Esophagus mucosa (tissue), 1 donor: ENCODE measurements around the gene ATP5F1D. TPM values are rescaled to one million over a fixed set of nuclear protein-coding genes. Genes with fewer than 3 reads are reported as not detected.
"Not testable (repeated sequence)": the region's sequence is repeated elsewhere in the genome, so short reads cannot be mapped to it uniquely, and the experiment has no call there.

Experiments used
- ATAC-seq: fragments of 200-7000 bp; cut with Tn5 transposase; one replicate; pipeline ENCODE4 v1.9.1; 2020
- total RNA-seq: library from RNA; stranded (reverse); gene quantifications from one replicate; pipeline ENCODE4 v1.2.4, GENCODE V29; 2023
- donor health status: DM: yes; HTN: yes; CAD: no.

ATP5F1D gene
- total RNA-seq: 251 TPM

DNA sequence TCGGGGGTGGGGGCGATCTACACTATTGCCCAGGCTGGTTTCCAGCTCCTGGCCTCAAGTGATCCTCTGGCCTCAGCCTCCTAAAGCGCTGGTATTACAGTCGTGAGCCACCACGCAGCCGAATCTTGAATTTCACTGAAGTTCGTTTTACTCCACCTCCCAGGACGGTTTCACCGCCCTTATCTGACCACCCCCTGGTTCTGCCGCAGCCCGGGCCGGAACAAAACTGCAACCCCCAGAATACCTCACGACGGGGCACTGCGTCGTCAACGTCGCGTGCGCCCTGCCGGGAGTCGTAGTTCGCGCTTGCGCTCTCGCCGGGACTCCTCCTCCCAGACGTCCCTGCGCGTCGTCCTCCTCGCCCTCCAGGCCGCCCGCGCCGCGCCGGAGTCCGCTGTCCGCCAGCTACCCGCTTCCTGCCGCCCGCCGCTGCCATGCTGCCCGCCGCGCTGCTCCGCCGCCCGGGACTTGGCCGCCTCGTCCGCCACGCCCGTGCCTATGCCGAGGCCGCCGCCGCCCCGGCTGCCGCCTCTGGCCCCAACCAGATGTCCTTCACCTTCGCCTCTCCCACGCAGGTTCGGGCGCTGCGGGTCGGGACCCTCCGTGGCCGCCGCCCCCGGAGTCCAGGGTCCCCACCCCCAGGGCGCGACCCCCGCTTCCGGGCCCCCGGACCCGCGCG, at the start of gene ATP5F1D:
TSS of gene ATP5F1D (plus strand) at position 335 of the 679 bp plus-strand sequence. CDS start at position 435, 100 bp downstream.
- peak; percentile 58 for ATAC-seq

- peak; percentile 12 for ATAC-seq
Observed at GRCh38 chr19:1199531-1199930, 42.0 kb upstream of the ATP5F1D start.

DNA sequence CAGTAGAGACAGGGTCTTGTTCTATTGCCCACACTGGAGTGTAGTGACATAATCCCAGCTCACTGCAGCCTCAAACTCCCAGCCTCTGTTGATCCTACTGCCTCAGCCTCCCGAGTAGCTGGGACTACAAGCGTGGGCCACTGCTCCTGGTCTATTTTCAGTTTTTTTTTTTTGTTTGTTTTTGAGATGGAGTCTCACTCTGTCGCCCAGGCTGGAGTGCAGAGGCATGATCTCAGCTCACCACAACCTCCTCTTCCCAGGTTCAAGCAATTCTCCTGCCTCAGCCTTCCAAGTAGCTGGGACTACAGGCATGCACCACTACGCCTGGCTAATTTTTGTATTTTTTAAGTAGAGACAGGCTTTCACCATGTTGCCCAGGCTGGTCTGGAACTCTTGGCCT, 40.9 kb upstream of the ATP5F1D start:
- ATAC-seq: not testable (repeated sequence)

DNA sequence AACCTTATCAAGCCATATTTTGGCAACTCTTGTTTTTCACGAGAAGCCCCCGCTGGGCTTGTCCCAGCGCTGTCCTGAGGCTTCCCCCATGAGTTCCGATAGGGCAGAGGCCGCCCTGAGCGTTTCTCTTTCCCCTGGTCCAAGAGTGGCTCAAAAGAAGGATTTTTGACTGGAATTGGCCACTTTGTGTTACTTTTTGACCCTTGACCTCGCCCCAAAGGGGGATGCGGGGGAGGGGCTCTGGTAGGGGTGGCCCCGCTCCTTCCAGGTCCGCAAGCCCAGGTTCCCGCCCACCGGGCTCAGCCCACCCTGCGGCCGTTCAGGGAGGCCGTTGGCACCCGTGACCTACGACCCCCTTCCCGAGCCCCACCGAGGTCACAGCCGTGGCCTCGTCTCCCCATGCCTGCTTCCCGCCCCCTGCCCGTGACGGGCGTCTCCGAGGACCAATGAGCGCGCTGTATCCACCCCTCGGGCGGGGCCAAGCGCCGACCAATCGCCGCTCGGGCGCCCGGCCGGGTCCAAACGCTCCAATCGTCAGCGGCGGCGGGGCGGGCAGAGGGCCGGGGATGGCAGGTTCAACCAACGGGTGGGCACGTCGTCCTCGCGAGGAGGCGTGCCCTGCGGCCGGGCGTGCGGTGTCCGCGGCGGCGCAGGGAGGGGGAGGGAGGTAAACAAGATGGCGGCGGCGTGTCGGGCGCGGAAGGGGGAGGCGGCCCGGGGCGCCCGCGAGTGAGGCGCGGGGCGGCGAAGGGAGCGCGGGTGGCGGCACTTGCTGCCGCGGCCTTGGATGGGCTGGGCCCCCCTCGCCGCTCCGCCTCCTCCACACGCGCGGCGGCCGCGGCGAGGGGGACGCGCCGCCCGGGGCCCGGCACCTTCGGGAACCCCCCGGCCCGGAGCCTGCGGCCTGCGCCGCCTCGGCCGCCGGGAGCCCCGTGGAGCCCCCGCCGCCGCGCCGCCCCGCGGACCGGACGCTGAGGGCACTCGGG, 36.1 kb upstream of the ATP5F1D start, which contains the start of gene STK11:
TSS of gene STK11 (plus strand) at position 665 of the 986 bp plus-strand sequence. CDS start 1,136 bp downstream, outside the sequence.
- ATAC-seq: peak; percentile 91

GRCh38 chr19:1206150-1206863, 35.2 kb upstream of the ATP5F1D start:
- ATAC-seq: no peak

DNA sequence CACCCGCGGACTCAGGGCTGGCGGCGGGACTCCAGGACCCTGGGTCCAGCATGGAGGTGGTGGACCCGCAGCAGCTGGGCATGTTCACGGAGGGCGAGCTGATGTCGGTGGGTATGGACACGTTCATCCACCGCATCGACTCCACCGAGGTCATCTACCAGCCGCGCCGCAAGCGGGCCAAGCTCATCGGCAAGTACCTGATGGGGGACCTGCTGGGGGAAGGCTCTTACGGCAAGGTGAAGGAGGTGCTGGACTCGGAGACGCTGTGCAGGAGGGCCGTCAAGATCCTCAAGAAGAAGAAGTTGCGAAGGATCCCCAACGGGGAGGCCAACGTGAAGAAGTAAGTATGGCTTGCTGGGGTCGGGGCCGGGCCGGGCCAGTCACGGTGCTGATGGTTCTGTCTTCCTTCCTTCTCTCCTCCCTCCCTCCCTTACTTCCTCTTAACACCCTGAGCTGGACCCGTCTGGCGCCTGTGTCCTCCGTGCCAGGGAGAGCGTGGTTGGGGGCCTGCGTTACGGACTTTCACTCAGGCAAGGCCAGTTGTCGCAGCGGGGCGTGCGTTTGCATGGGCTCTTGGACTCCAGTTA, 34.6 kb upstream of the ATP5F1D start:
- ATAC-seq: no peak

DNA sequence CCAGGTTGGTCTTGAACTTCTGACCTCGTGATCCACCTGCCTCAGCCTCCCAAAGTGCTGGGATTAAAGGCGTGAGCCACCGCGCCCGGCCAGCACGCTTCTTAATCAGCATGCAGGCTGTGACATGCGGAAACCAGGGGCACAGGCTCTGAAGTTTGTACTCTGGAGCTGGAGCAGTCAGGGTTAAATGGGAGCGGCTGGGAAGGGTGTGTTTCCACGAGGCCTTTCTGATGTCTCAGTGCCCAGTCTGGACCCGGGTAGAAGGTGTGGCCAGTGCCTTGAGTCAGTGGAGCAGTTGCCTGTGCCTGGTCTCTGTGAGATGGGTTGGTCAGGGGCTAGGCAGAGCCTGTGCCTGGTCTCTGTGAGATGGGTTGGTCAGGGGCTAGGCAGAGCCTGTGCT, 32.7 kb upstream of the ATP5F1D start:
- ATAC-seq: peak; percentile 68

DNA sequence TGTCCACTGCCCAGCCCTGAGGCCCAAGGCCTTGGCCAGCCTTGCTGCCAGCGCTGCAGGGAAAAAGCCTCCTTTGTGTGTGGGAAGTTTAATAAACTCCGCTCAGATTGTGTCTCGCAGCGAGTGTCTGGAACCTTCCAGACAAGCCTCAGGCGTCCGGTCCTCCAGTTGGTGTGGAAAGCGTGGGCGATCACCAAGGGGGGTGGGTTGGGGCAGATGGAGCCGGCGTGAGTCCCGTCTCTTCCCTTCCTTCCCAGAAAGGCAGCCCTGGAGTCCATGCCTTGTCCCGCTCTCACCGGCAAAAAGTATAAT, 31.4 kb upstream of the ATP5F1D start:
- ATAC-seq: no peak

- ATAC-seq: no peak
Observed at GRCh38 chr19:1211494-1212234, 29.9 kb upstream of the ATP5F1D start.

GRCh38 chr19:1213391-1214286, 27.9 kb upstream of the ATP5F1D start:
- ATAC-seq: peak; percentile 74

DNA sequence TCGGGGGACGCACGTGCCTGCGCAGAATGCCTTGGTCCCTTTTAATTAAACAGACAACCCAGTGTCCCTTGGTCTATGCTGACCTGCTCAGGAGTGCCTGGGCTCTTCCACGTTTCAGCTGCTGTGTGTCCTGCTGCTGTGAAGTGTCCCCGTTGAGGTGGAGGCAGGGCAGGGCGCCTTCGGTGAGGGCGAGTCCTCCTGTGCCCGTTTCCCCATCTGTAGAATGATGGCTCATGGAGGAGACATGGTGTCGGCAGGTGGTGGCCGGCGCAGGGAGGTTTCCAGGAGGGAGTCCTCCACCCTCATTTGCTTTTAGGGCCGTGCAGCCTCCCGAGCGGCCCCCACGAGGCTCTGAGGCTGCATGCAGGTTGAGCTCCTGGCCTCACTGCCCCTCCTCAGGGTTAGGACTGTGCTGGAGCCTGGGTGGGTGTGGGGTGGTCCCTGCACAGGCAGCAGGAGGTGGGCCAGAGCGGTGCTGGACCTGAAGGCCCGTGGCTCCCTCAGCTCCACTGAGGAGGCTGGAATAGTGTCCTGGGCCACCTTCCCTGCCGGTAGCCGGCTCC, 27.2 kb upstream of the ATP5F1D start:
- ATAC-seq: peak; percentile 1

DNA sequence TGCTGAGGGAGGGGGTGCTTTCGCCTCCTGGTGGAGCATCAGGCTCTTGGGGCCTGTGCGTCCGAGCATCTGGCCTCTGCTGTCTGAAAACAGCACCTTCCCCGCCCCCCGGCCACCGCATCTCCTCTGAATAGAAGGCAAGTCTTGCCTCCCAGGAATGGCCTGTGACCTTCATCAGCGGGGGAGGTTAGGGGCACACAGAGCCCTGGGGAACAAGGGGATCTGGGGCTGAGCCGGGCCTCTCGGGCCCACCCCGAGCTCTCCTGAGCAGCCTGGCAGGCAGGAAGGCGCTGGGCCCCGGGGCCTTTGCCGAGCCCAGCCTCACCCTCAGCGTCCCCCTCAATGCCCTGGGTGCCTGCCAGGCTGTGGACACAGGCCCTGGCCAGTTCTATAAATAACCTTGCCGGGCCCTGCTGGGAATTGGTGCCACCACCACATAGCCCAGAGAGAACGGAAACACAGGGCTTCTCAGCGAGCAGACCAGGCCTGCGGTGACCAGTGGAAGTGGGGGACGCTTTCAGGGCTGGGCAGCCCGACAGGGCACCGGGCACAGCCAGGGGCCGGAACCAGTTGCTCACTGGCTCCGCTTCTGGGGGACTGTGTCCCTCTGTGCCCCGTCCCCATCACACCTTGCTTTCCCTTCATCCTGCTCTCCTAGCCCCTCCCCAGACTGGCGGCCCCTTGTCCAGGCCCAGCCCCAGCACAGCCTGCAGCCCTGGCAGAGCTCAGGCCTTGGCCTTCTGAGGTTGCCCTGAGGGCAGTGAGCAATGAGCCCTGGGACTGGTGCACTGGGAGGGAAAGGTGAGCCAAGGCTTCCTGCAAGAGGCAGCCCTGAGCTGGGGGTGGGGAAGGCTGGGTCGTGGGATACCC, 26.5 kb upstream of the ATP5F1D start:
- peak; percentile 27 for ATAC-seq

GRCh38 chr19:1216756-1217155, 24.8 kb upstream of the ATP5F1D start:
- no peak for ATAC-seq

GRCh38 chr19:1217366-1217765, 24.2 kb upstream of the ATP5F1D start:
- no peak for ATAC-seq

DNA sequence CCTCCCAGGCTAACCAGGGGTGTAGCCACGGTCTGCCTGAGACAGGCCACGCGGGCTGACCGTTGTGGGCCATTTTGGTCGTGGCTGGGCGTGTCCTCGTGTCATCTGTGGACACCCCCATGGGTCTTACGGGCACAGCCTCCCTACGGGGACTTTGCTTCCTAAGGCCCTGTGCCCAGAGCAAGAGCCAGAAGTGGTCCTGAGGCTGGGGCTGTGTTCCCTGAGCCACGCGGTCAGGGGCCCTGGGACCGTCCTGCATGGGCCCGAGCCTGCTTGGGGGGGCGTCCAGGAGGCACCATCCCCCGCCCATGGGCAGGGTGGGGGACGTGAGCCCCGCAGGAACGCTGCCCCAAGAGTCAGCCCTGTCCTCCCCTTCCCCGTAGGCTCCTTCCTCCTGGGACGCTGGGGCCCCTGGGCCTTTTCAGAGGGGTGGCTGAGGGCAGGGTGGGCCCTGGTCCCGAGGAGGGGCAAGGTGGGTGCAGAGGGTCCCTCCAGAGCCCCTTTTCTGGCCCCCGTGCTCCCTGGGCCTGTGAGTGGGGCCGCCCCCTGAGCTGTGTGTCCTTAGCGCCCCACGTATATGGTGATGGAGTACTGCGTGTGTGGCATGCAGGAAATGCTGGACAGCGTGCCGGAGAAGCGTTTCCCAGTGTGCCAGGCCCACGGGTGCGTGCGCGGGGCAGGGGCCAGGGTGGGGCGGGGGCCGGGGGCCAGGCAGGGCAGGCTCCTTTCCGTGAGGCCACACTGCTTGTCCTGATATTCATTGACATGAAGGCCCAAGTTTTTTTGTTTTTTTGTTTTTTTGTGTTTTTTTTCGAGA, 22.6 kb upstream of the ATP5F1D start:
- no peak for ATAC-seq

DNA sequence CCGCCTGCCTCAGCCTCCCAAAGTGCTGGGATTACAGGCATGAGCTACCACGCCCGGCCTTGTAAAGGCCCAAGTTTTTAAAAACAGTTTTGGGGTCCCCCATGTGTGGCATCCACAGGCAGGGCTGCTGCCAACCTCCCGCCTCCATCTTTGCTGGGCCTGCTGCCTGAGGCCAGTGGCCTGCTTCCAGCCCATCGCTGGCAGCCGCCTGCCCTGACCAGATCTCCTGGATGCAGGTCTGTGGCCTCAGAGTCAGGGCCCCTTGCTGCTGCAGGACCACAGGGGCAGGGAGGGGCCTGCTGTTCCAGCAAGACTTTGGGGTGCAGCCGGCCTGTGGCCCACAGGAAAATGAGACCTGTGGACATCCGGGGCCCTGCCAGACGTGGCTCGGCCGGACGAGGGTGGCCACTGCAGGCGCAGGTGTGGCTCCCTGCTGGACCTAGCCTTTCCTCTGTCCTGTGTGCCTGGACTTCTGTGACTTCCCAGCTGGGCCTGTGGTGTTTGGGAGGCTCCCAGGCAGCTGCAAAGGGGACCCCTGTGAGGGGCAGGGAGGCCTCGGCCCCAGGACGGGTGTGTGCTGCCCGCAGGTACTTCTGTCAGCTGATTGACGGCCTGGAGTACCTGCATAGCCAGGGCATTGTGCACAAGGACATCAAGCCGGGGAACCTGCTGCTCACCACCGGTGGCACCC, 21.6 kb upstream of the ATP5F1D start:
- no peak for ATAC-seq

GRCh38 chr19:1220477-1220930, 21.0 kb upstream of the ATP5F1D start:
- no peak for ATAC-seq
